ENCODE data around the gene C6orf136. TPM values are rescaled to one million over a fixed set of nuclear protein-coding genes. Genes with fewer than 3 reads are reported as not detected.

C6orf136 gene
- polyA plus RNA-seq, 2 of the 4 experiments (the other 2 are of a cell fraction): 7.5 to 11.7 TPM

GRCh38 chr6:30612213-30612612, 34.7 kb upstream of the C6orf136 start:
- Histone ChIP-seq H3K27ac (no peak overlapping the region), H3K4me3 (no peak overlapping the region), H3K4me1 (peaks cover 33% of the 10 kb centered on the region), H3K9me3 (no peaks in the 10 kb centered on the region), H3K4me2 (peak overlapping the region; percentile 100; the same call in 1 of the 3 replicates)
- ATAC-seq (no peak), FAIRE-seq (no peak), DNase-seq (ENCODE audit: low read depth in 1 of 2, low spot score in 1 of 2) (peak in 1 of 2 experiments; percentile 39)
- ChIA-PET POLR2A (interaction anchor here (1.8 to 3.0 kb wide), 4 partner anchors 12 to 67 kb away, joined by 4 to 15 read pairs (median 10); partner anchors contain the start of gene ABCF1), CTCF (interaction anchor here (0.9 to 3.7 kb wide), 4 partner anchors 8 to 129 kb away, joined by 3 to 16 read pairs (median 5); no protein-coding TSS in a partner anchor)
- TF ChIP-seq HOXB13 (CRISPR knock-in tag; IDR thresholded peaks at IDR 0.05; ENCODE audit: low read depth) (no peak), HOXA7 (CRISPR knock-in tag; IDR thresholded peaks at IDR 0.05) (0 out of 2 replicates have a peak, but pooled peaks have one; percentile 18)
- WGBS (ENCODE audit: missing lambda C conversion rate): 45% methylated on average over 1 of the region's 1 CpG

GRCh38 chr6:30612687-30613248, 34.2 kb upstream of the C6orf136 start:
- WGBS (ENCODE audit: missing lambda C conversion rate): 59% methylated on average over 6 of the region's 6 CpGs
- POLR2A ChIA-PET: interaction anchor here (1.8 to 3.0 kb wide), 4 partner anchors 12 to 68 kb away, joined by 4 to 15 read pairs (median 10); partner anchors contain the start of gene ABCF1
- Histone ChIP-seq H3K4me1 (peaks cover 33% of the 10 kb centered on the region), H3K4me3 (no peak overlapping the region), H3K27ac (peak overlapping the region in 1 of 2 experiments; percentile 17; a peak in 1 of 6 replicates), H3K9me3 (no peaks in the 10 kb centered on the region), H3K4me2 (peak overlapping the region; percentile 100; the same call in 2 of the 3 replicates)
- DNase-seq (ENCODE audit: low read depth in 1 of 2, low spot score in 1 of 2) (no peak), FAIRE-seq (no peak), ATAC-seq (no peak)
- CTCF ChIA-PET: interaction anchor here (0.6 to 3.7 kb wide), 9 partner anchors 9 to 131 kb away, joined by 3 to 16 read pairs (median 6); no protein-coding TSS in a partner anchor
- no peak for TF ChIP-seq TFCP2L1 (CRISPR knock-in tag; IDR thresholded peaks at IDR 0.05)
- TF ChIP-seq HMGXB4 (CRISPR knock-in tag; IDR thresholded peaks at IDR 0.05; ENCODE audit: borderline replicate concordance): no peak
- no peak for TF ChIP-seq CTCF (IDR thresholded peaks at IDR 0.05)
- no peak for TF ChIP-seq GATA3 (IDR thresholded peaks at IDR 0.05; ENCODE audit: borderline replicate concordance)
- TF ChIP-seq NPAS2 (CRISPR knock-in tag; IDR thresholded peaks at IDR 0.05; ENCODE audit: borderline replicate concordance): no peak
- TF ChIP-seq BCL3 (IDR thresholded peaks at IDR 0.05): no peak; the same call in 2 of the 3 replicates
- TF ChIP-seq FOSB (CRISPR knock-in tag; IDR thresholded peaks at IDR 0.05): no peak
- TF ChIP-seq CHD2 (IDR thresholded peaks at IDR 0.05; ENCODE audit: low read length, partially characterized antibody): no peak
- no peak for TF ChIP-seq HOXB13 (CRISPR knock-in tag; IDR thresholded peaks at IDR 0.05; ENCODE audit: low read depth)
- TF ChIP-seq PBX3 (IDR thresholded peaks at IDR 0.05): no peak
- TF ChIP-seq USF2 (IDR thresholded peaks at IDR 0.05): no peak
- no peak for TF ChIP-seq BHLHE40 (IDR thresholded peaks at IDR 0.05; ENCODE audit: low read depth, low read length)
- TF ChIP-seq PHF8 (IDR thresholded peaks at IDR 0.05; ENCODE audit: borderline replicate concordance, low read depth): no peak
- TF ChIP-seq NFE2L2 (conservative IDR thresholded peaks at IDR 0.05; ENCODE audit: low read length): no peak
- no peak for TF ChIP-seq HOXA7 (CRISPR knock-in tag; IDR thresholded peaks at IDR 0.05)
- TF ChIP-seq JUNB (IDR thresholded peaks at IDR 0.05): no peak
- TF ChIP-seq CEBPB (IDR thresholded peaks at IDR 0.05): no peak
- TF ChIP-seq MAFK (IDR thresholded peaks at IDR 0.05; ENCODE audit: partially characterized antibody): no peak
- TF ChIP-seq TP53 (CRISPR knock-in tag; IDR thresholded peaks at IDR 0.05): no peak
